Measurements from ENCODE around the gene GGA3.
"Not testable (repeated sequence)": the region's sequence is repeated elsewhere in the genome, so short reads cannot be mapped to it uniquely, and the experiment has no call there.

- not testable (repeated sequence) for TF ChIP-seq NFE2L2 (conservative IDR thresholded peaks at IDR 0.05; ENCODE audit: low read length); CHD2 (IDR thresholded peaks at IDR 0.05; ENCODE audit: low read length, partially characterized antibody); EP300 (IDR thresholded peaks at IDR 0.05); RAD21 (conservative IDR thresholded peaks at IDR 0.05 in 1 of 2, IDR thresholded peaks at IDR 0.05 in 1 of 2); CTCF (IDR thresholded peaks at IDR 0.05); POLR2A (IDR thresholded peaks at IDR 0.05; ENCODE audit: low read length); JUN (IDR thresholded peaks at IDR 0.05); RARB (CRISPR knock-in tag; IDR thresholded peaks at IDR 0.05); REST (IDR thresholded peaks at IDR 0.05); HDAC2 (IDR thresholded peaks at IDR 0.05); MYC (IDR thresholded peaks at IDR 0.05; ENCODE audit: borderline replicate concordance, low read length)
Observed at GRCh38 chr17:75280189-75280588, 18.8 kb upstream of the GGA3 start.

All from A549 (cell line).